Ovary (tissue), 9 donors: ENCODE measurements around the gene VDR. TPM values are rescaled to one million over a fixed set of nuclear protein-coding genes. Genes with fewer than 3 reads are reported as not detected.
A peak's percentile ranks its signal among the peaks of the same experiment; 100 is the strongest.

Experiments used
- DNase-seq, 5 donors: peaks; one replicate each; pipeline ENCODE4 v3.0.0-alpha.2; 2019 to 2020
- H3K27ac ChIP-seq, 2 donors: fragments of 200-600 bp; one replicate each; pipeline versions ENCODE4 v1.5.1 to v1.8.0; 2019 to 2022
- H3K27me3 ChIP-seq: fragments of 200-600 bp; one replicate; pipeline ENCODE4 v1.8.0; 2022
- H3K36me3 ChIP-seq: fragments of 200-600 bp; sonication (generic); one replicate; pipeline ENCODE4 v1.5.1; 2019
- H3K4me1 ChIP-seq: one replicate; pipeline ENCODE4 v1.8.1; 2013; ENCODE audit warnings: mild to moderate bottlenecking, moderate library complexity; ENCODE audit not compliant: insufficient read depth
- H3K4me3 ChIP-seq: fragments of 200-600 bp; sonication (generic); one replicate; pipeline ENCODE4 v1.5.1; 2017
- H3K9me3 ChIP-seq, 2 donors: fragments of 200-600 bp in 1 of 2; sonication (generic) in 1 of 2; one replicate each; pipeline versions ENCODE4 v1.5.1 to v1.8.1; 2013 to 2019; ENCODE audit warnings: mild to moderate bottlenecking in 1 of 2, moderate library complexity in 1 of 2
- EP300 ChIP-seq: sonication (generic); formaldehyde crosslinking; IDR thresholded peaks from one replicate; pipeline ENCODE4 v1.6.1; 2017; ENCODE audit warnings: antibody characterized with exemption
- POLR2A ChIP-seq: fragments of 450-650 bp; IDR thresholded peaks from one replicate; pipeline ENCODE4 v1.6.1; 2017; ENCODE audit warnings: antibody characterized with exemption, mild to moderate bottlenecking, moderate library complexity
- WGBS, 3 donors: extraction: QIAGEN DNeasy Blood & Tissue Kit in 1 of 3; methylation state at CpG; one replicate each; pipeline versions ENCODE4 v1.1.5 to v1.1.7; 2013 to 2017; 5-methylcytosine and 5-hydroxymethylcytosine counted together
- intact Hi-C, 4 donors: fragments of 100-400 bp; cut with DNase I; formaldehyde crosslinking; loops; one replicate each; pipeline versions ENCODE4 v1.11.0 to v1.15.1; 2022 to 2023
- polyA plus RNA-seq, 2 donors: library from polyadenylated mRNA; stranded (reverse); fragments of 200-250 nt in 1 of 2; fragments of 350-450 nt in 1 of 2; fragmentation: Illumina TruSeq in 1 of 2; extraction: RNeasy Lipid Tissue Mini Kit (QIAGEN cat#74804) in 1 of 2; gene quantifications; one replicate each; pipeline ENCODE4 v1.2.3, GENCODE V29; 2013 to 2014
- total RNA-seq, 7 donors: library from RNA; depleted of rRNA in 2 of 7; stranded (reverse); fragments of >200 nt in 2 of 7; fragmentation: NEBNext Ultra II Directional in 3 of 7; extraction: Animal tissue kit (Norgen Biotek cat#: 25700) in 3 of 7; gene quantifications; one replicate each; pipeline versions ENCODE4 v1.1.0 to v1.2.4, GENCODE V29; 2016 to 2023
- TF ChIP-seq, protein P1 (sequence below), 3 donors: fragments of 450-650 bp in 2 of 3; fragments of 200-600 bp in 1 of 3; IDR thresholded peaks; one replicate each; pipeline versions ENCODE4 v1.5.1 to v1.8.0; 2016 to 2022; ENCODE audit warnings: antibody characterized with exemption in 3 of 3, mild to moderate bottlenecking in 1 of 3
- donor health status: DM: no; HTN: no; CAD: no; lungs with moderate emphysema.
- donor health status: DM: no; HTN: no; CAD: no.
- donor health status: Bipolar disorder and iron deficiency.
- donor health status: DM: yes; HTN: yes; CAD: no.
- donor health status: DM: no; HTN: no; CAD: no.
- donor health status: DM: yes; HTN: yes; CAD: no.

The VDR gene
- total and polyA plus RNA-seq, 9 donors, result 0.31 to 2.7 (median 1.1) TPM

DNA sequence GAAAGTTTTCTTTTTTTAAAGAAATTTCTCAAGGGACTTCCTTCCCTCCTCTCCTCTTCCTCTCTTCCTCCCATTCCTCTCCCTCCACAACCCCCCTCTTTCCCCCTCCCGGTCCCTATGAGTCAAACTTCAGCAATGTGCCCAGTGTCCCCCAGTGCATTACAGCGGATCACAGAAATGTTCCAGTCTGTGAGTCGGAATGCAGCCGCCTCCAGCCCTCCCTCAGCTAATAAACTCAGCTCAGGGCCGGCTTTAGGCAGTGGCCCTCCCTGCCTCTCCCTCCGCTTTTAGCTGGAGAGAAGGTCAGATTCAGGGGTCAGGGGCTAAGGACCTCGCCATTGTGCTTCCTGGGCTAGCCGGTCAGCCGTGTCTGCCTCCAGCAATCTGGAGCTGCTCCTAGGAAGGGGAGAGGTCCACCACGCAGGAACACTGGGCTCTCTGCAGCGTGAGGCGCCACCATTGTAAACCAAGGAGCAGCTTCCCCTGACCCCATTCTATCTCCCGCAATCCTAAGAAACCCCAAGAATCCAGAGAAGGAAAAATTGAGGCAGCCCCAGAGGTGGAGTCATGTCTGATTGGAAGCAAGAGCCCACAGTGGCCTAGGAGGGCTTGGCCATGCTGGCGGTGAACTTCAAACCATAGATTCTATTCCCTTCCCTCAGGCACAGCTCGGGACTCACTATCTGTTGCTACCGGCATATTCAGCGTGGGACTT, 84.0 kb downstream of the VDR start:
- no peaks in the 10 kb centered on the region for H3K27me3 ChIP-seq
- peak overlapping the region; percentile 81 for H3K4me3 ChIP-seq
- DNase-seq, result peak; percentile 78 to 93 (median 84)
- intact Hi-C loops, result loop anchor here in 2 of 4 donors (10.0 kb wide), 1 partner anchor 106 kb away; no protein-coding TSS in a partner anchor
- TF ChIP-seq POLR2A, result peak; percentile 86
- TF ChIP-seq, protein P1, sequence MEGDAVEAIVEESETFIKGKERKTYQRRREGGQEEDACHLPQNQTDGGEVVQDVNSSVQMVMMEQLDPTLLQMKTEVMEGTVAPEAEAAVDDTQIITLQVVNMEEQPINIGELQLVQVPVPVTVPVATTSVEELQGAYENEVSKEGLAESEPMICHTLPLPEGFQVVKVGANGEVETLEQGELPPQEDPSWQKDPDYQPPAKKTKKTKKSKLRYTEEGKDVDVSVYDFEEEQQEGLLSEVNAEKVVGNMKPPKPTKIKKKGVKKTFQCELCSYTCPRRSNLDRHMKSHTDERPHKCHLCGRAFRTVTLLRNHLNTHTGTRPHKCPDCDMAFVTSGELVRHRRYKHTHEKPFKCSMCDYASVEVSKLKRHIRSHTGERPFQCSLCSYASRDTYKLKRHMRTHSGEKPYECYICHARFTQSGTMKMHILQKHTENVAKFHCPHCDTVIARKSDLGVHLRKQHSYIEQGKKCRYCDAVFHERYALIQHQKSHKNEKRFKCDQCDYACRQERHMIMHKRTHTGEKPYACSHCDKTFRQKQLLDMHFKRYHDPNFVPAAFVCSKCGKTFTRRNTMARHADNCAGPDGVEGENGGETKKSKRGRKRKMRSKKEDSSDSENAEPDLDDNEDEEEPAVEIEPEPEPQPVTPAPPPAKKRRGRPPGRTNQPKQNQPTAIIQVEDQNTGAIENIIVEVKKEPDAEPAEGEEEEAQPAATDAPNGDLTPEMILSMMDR (IDR thresholded peaks at IDR 0.05), result no peak
- H3K27ac ChIP-seq, result peak overlapping the region; percentile 93 to 96
- 18 to 26% (median 23%) methylated on average over 17 of the region's 17 CpGs for WGBS, 3 donors
- no peaks in the 10 kb centered on the region for H3K9me3 ChIP-seq
- peaks cover 37% of the 10 kb centered on the region for H3K4me1 ChIP-seq
- no peaks in the 10 kb centered on the region for H3K36me3 ChIP-seq

DNA sequence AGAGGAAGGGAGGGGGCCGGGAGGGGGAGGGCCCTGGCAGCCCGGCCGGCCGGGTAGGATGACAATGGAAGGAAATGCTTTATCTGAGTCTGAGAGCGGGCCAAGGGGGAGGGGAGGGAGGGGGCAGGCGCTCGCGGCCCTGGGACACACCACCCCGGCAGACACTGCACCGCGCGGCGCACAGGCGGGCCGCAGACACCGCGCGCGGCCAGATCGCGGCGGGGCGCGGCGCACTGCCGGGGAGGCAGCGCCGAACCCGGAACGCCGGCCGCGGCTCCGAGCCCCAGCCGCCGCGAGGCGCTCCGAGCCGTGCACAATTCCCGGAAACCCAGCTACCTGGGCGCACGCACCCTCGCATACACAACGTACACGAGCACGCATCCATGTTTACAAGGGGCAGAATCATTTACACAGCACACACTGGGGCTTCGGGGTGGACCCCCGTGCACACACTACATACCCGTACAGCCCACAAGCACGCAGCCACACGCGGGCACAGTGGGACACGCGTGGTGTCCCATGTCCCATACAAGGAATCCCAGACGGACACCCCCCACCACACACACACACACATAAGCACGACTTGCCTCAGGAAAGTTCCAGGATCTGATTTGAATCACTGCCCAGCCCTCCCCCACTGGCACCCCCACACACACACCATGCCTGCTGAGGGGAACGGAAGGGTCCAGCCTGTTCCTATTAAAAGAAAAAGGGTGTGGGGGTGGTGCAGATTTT, 84.7 kb downstream of the VDR start, which contains the start of gene HDAC7:
TSS of gene HDAC7 (minus strand) at position 8 of the 735 bp plus-strand sequence. CDS start 118 bp downstream, outside the sequence.
- Histone ChIP-seq H3K4me3 (peak within 1 kb of the TSS; percentile 81), H3K36me3 (no peaks in the 10 kb centered on the region), H3K4me1 (peaks cover 33% of the 10 kb centered on the region), H3K27me3 (no peaks in the 10 kb centered on the region), H3K9me3 (no peaks in the 10 kb centered on the region), H3K27ac (peak within 1 kb of the TSS; percentile 93 to 96)
- intact Hi-C loops, result loop anchor here in 3 of 4 donors (10.0 kb wide), 2 partner anchors 105 to 735 kb away; no protein-coding TSS in a partner anchor
- TF ChIP-seq, protein P1 (IDR thresholded peaks at IDR 0.05), result peak in 1 of 3 donors; percentile 26
- TF ChIP-seq POLR2A (peak; percentile 72), EP300 (no peak)
- peak; percentile 85 to 92 (median 91) for DNase-seq
- 0 to 1% (median 1%) methylated on average over 45 to 58 of the region's 58 CpGs for WGBS, 3 donors

DNA sequence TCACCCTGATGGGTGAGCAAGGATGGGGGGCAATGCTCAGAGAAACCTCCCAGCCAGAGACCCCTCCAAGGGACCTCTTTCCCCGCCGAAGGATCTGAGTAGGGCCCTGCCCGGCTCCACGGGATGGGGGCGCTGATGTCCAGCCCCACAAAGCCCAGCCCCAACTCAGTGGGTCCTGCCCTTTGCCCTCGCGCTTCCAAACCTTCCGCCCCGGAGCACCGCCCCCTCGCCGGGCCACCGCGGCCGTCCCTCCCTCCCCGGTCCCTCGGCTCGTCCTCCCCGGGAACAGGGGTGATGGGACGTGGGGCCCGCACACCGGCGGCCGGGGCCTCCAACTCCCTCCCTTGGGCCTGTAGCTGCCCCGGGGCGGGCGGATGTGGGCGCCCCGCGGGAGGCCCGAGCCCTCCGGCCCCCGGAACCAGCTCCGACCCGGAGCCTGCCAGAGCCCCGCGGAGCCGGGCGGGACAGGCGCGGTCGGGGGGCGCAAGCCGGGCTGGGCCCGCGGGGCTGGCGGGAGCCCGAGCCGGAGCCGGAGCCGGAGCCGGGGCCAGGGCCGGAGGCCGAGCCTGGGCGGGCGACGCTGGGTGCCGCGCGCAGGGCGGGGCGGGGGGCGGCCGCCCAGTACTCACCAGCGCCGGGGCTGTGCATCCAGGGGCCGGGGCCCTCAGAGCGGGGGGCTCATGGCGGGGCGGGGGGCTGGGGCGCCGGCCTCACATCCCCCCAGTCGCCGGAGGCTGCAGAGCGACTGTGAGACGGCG, 85.5 kb downstream of the VDR start:
- Histone ChIP-seq H3K9me3 (no peaks in the 10 kb centered on the region), H3K36me3 (no peaks in the 10 kb centered on the region), H3K27me3 (no peaks in the 10 kb centered on the region), H3K4me1 (peaks cover 39% of the 10 kb centered on the region), H3K4me3 (peak overlapping the region; percentile 81), H3K27ac (peak overlapping the region; percentile 93 to 96)
- peak; percentile 67 to 83 (median 77) for DNase-seq
- WGBS, 3 donors, result 0 to 1% (median 1%) methylated on average over 30 to 77 of the region's 77 CpGs
- TF ChIP-seq EP300 (no peak), POLR2A (peak; percentile 23)
- TF ChIP-seq, protein P1 (IDR thresholded peaks at IDR 0.05), result no peak
- intact Hi-C loops, result loop anchor here in 1 of 4 donors (10.0 kb wide), 1 partner anchor 735 kb away; no protein-coding TSS in a partner anchor
